ENCODE results near the gene ORAI2. TPM values are rescaled to one million over a fixed set of nuclear protein-coding genes. Genes with fewer than 3 reads are reported as not detected.
A peak's percentile ranks its signal among the peaks of the same experiment; 100 is the strongest.

ORAI2 gene
- total and polyA plus RNA-seq, 7 experiments from 2014 or later: 19.9 to 72.6 (median 28.5) TPM

DNA sequence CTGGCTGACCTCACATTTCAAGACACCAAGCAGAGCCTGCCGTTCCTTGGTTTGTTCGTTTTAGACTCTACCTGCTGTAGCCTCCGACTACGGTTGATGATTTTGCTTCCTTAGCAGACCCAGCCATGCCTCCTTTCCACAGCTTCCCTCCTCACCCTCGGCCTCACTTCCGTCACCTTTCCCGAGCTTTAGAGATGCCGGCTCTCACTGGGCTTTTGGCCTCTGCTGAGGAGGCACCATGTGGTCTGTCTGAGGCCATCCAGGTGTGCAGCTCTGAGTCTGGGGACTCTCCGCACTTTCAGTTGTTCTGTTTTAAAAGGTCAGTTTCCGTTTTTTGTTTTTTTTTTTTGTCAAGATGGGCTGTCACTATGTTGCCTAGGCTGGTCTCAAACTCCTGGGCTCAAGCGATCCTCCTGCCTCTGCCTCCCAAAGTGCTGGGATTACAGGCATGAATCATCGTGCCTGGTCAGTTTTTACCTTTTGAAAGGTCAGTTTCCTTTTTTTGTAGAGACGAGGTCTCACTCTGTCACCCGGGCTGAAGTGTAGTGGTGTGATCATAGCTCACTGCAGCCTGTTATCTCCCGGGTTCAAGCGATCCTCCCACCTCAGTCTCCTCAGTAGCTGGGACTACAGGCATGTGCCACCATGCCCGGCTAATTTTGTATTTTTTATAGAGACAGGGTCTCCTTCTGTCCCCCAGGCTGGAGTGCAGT, 11.7 kb downstream of the ORAI2 start:
- Histone ChIP-seq H3K4me1 (ENCODE audit: control insufficient read depth in 2 of 2, insufficient read depth in 2 of 2, low read length in 2 of 2) (no peaks in the 10 kb centered on the region), H3K9me3 (ENCODE audit: control insufficient read depth in 2 of 3, low read length in 3 of 3) (no peaks in the 10 kb centered on the region), H3K27ac (ENCODE audit: low read depth, low read length) (no peak overlapping the region), H3K36me3 (ENCODE audit: control insufficient read depth in 2 of 3, insufficient read depth in 3 of 3, low read length in 3 of 3) (peaks cover 0 to 39% (median 0%) of the 10 kb centered on the region in 3 experiments), H3K27me3 (ENCODE audit: control insufficient read depth in 2 of 2, insufficient read depth in 2 of 2, low read length in 2 of 2) (no peaks in the 10 kb centered on the region), H3K4me3 (ENCODE audit: low read length) (no peak overlapping the region)
- Mint-ChIP-seq H3K27me3 (no peaks in the 10 kb centered on the region), H3K36me3 (peaks cover 0 to 17% (median 0%) of the 10 kb centered on the region in 5 donors), H3K4me1 (peaks cover 0 to 6% (median 2%) of the 10 kb centered on the region in 7 donors), H3K9me3 (no peaks in the 10 kb centered on the region), H3K4me3 (no peak overlapping the region), H3K27ac (peak overlapping the region in 3 of 9 donors; percentile 50 to 73 (median 72))
- POLR2A ChIA-PET: interaction anchor here (0.7 to 1.7 kb wide), 4 partner anchors 9 to 32 kb away, joined by 3 to 7 read pairs (median 4); no protein-coding TSS in a partner anchor
- DNase-seq (no peak), ATAC-seq (no peak)
- CTCF ChIA-PET: interaction anchor here (0.9 kb wide), 1 partner anchor 13 kb away, joined by 3 read pairs; no protein-coding TSS in a partner anchor
- intact Hi-C loops (cut with micrococcal nuclease): no loop called here

- Histone ChIP-seq H3K27ac (ENCODE audit: low read depth, low read length) (no peak overlapping the region), H3K4me3 (ENCODE audit: low read length) (no peak overlapping the region), H3K36me3 (ENCODE audit: control insufficient read depth in 2 of 3, insufficient read depth in 3 of 3, low read length in 3 of 3) (peaks cover 0 to 33% (median 0%) of the 10 kb centered on the region in 3 experiments), H3K4me1 (ENCODE audit: control insufficient read depth in 2 of 2, insufficient read depth in 2 of 2, low read length in 2 of 2) (no peaks in the 10 kb centered on the region), H3K9me3 (ENCODE audit: control insufficient read depth in 2 of 3, low read length in 3 of 3) (no peaks in the 10 kb centered on the region), H3K27me3 (ENCODE audit: control insufficient read depth in 2 of 2, insufficient read depth in 2 of 2, low read length in 2 of 2) (no peaks in the 10 kb centered on the region)
- CTCF ChIA-PET: interaction anchor here (0.9 kb wide), 1 partner anchor 13 kb away, joined by 3 read pairs; no protein-coding TSS in a partner anchor
- POLR2A ChIA-PET: interaction anchor here (1.2 kb wide), 1 partner anchor 10 kb away, joined by 3 read pairs; no protein-coding TSS in a partner anchor
- Mint-ChIP-seq H3K9me3 (no peaks in the 10 kb centered on the region), H3K36me3 (peaks cover 0 to 17% (median 0%) of the 10 kb centered on the region in 5 donors), H3K27me3 (no peaks in the 10 kb centered on the region), H3K4me1 (peaks cover 0 to 10% (median 5%) of the 10 kb centered on the region in 7 donors), H3K4me3 (no peak overlapping the region), H3K27ac (peak overlapping the region in 4 of 9 donors; percentile 2 to 64 (median 44))
- intact Hi-C loops (cut with micrococcal nuclease): no loop called here
- no peak for DNase-seq
- ATAC-seq: no peak
Measured at GRCh38 chr7:102445674-102446071, 12.3 kb downstream of the ORAI2 start.

DNA sequence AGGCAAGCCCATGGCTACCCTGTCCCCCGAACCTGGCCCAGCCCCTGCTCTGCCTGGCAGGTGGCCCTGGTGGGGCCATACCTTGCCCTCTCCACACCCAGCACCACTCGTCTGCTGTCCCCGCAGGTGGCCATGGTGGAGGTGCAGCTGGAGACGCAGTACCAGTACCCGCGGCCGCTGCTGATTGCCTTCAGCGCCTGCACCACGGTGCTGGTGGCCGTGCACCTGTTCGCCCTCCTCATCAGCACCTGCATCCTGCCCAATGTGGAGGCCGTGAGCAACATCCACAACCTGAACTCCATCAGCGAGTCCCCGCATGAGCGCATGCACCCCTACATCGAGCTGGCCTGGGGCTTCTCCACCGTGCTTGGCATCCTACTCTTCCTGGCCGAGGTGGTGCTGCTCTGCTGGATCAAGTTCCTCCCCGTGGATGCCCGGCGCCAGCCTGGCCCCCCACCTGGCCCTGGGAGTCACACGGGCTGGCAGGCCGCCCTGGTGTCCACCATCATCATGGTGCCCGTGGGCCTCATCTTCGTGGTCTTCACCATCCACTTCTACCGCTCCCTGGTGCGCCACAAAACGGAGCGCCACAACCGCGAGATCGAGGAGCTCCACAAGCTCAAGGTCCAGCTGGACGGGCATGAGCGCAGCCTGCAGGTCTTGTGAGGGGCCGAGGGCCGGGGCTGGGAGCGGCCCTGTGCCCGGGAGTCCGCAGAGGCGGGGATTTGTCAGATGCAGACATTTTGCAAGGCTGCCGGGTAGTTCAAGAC, 13.2 kb downstream of the ORAI2 start:
- Histone ChIP-seq H3K27me3 (ENCODE audit: control insufficient read depth in 2 of 2, insufficient read depth in 2 of 2, low read length in 2 of 2) (no peaks in the 10 kb centered on the region), H3K27ac (ENCODE audit: low read depth, low read length) (no peak overlapping the region), H3K9me3 (ENCODE audit: control insufficient read depth in 2 of 3, low read length in 3 of 3) (no peaks in the 10 kb centered on the region), H3K4me1 (ENCODE audit: control insufficient read depth in 2 of 2, insufficient read depth in 2 of 2, low read length in 2 of 2) (no peaks in the 10 kb centered on the region), H3K4me3 (ENCODE audit: low read length) (no peak overlapping the region), H3K36me3 (ENCODE audit: control insufficient read depth in 2 of 3, insufficient read depth in 3 of 3, low read length in 3 of 3) (peaks cover 0 to 30% (median 0%) of the 10 kb centered on the region in 3 experiments)
- Mint-ChIP-seq H3K36me3 (peaks cover 0 to 16% (median 0%) of the 10 kb centered on the region in 5 donors), H3K27ac (peak overlapping the region in 2 of 9 donors; percentile 50 to 64), H3K4me1 (peaks cover 0 to 10% (median 5%) of the 10 kb centered on the region in 7 donors), H3K27me3 (no peaks in the 10 kb centered on the region), H3K4me3 (no peak overlapping the region), H3K9me3 (no peaks in the 10 kb centered on the region)
- intact Hi-C loops (cut with micrococcal nuclease): no loop called here
- POLR2A ChIA-PET: interaction anchor here (0.8 kb wide), 1 partner anchor 42 kb away, joined by 4 read pairs; no protein-coding TSS in a partner anchor
- no peak for DNase-seq
- CTCF ChIA-PET: interaction anchor here (1.1 to 1.3 kb wide), 2 partner anchors 34 to 42 kb away, joined by 3 to 4 read pairs; no protein-coding TSS in a partner anchor
- no peak for ATAC-seq

- no peak overlapping the region for H3K4me3 ChIP-seq (ENCODE audit: low read length)
- H3K27ac Mint-ChIP-seq: no peak overlapping the region
- DNase-seq (no peak), ATAC-seq (no peak)
- no peaks in the 10 kb centered on the region for H3K27me3 ChIP-seq (ENCODE audit: control insufficient read depth in 2 of 2, insufficient read depth in 2 of 2, low read length in 2 of 2)
- H3K36me3 Mint-ChIP-seq: peaks cover 0 to 11% (median 0%) of the 10 kb centered on the region in 5 donors
- ChIA-PET POLR2A (no interaction called here), CTCF (interaction anchor here (1.1 to 1.7 kb wide), 3 partner anchors 35 to 43 kb away, joined by 3 to 5 read pairs (median 4); no protein-coding TSS in a partner anchor)
- peaks cover 0 to 25% (median 0%) of the 10 kb centered on the region in 3 experiments for H3K36me3 ChIP-seq (ENCODE audit: control insufficient read depth in 2 of 3, insufficient read depth in 3 of 3, low read length in 3 of 3)
- H3K4me1 ChIP-seq (ENCODE audit: control insufficient read depth in 2 of 2, insufficient read depth in 2 of 2, low read length in 2 of 2): no peaks in the 10 kb centered on the region
- H3K4me3 Mint-ChIP-seq: no peak overlapping the region
- H3K9me3 Mint-ChIP-seq: no peaks in the 10 kb centered on the region
- peaks cover 0 to 10% (median 2%) of the 10 kb centered on the region in 7 donors for H3K4me1 Mint-ChIP-seq
- no peaks in the 10 kb centered on the region for H3K9me3 ChIP-seq (ENCODE audit: control insufficient read depth in 2 of 3, low read length in 3 of 3)
- H3K27me3 Mint-ChIP-seq: no peaks in the 10 kb centered on the region
- intact Hi-C loops (cut with micrococcal nuclease): no loop called here
- H3K27ac ChIP-seq (ENCODE audit: low read depth, low read length): no peak overlapping the region
Measured at GRCh38 chr7:102447311-102447710, 13.9 kb downstream of the ORAI2 start.

DNA sequence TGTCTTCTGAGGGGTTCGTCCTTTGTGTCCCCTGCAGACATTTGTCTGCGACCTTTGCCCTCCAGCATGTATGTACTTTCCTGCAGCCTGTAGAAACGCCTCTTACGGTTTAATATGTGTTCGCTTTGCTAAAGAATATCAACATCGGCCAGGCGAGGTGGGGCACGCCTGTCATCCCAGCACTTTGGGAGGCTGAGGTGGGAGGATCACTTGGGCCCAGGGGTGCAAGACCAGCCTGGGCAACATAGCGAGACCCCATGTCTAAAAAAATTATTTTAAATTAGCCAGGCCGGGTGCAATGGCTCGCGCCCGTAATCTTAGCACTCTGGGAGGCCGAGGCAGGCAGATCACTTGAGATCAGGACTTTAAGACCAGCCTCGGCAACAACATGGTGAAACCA, 15.8 kb downstream of the ORAI2 start:
- ChIA-PET POLR2A (interaction anchor here (0.7 to 1.7 kb wide), 4 partner anchors 9 to 40 kb away, joined by 3 to 10 read pairs (median 4); no protein-coding TSS in a partner anchor), CTCF (interaction anchor here (0.6 to 5.3 kb wide), 9 partner anchors 34 to 1952 kb away, joined by 3 to 32 read pairs (median 5); no protein-coding TSS in a partner anchor)
- intact Hi-C loops (cut with micrococcal nuclease): no loop called here
- no peak for ATAC-seq
- DNase-seq: no peak
- Histone ChIP-seq H3K36me3 (ENCODE audit: control insufficient read depth in 2 of 3, insufficient read depth in 3 of 3, low read length in 3 of 3) (peaks cover 0 to 25% (median 0%) of the 10 kb centered on the region in 3 experiments), H3K4me3 (ENCODE audit: low read length) (no peak overlapping the region), H3K27ac (ENCODE audit: low read depth, low read length) (no peak overlapping the region), H3K9me3 (ENCODE audit: control insufficient read depth in 2 of 3, low read length in 3 of 3) (no peaks in the 10 kb centered on the region), H3K4me1 (ENCODE audit: control insufficient read depth in 2 of 2, insufficient read depth in 2 of 2, low read length in 2 of 2) (no peaks in the 10 kb centered on the region), H3K27me3 (ENCODE audit: control insufficient read depth in 2 of 2, insufficient read depth in 2 of 2, low read length in 2 of 2) (no peaks in the 10 kb centered on the region)
- Mint-ChIP-seq H3K4me3 (no peak overlapping the region), H3K27me3 (no peaks in the 10 kb centered on the region), H3K9me3 (no peaks in the 10 kb centered on the region), H3K36me3 (peaks cover 0 to 11% (median 0%) of the 10 kb centered on the region in 5 donors), H3K4me1 (peaks cover 0 to 5% (median 2%) of the 10 kb centered on the region in 7 donors), H3K27ac (peak overlapping the region in 1 of 9 donors; percentile 22)

- H3K27ac Mint-ChIP-seq: peak overlapping the region in 5 of 9 donors; percentile 36 to 75 (median 62)
- Histone ChIP-seq H3K36me3 (ENCODE audit: control insufficient read depth in 2 of 3, insufficient read depth in 3 of 3, low read length in 3 of 3) (peaks cover 0 to 26% (median 0%) of the 10 kb centered on the region in 3 experiments), H3K27me3 (ENCODE audit: control insufficient read depth in 2 of 2, insufficient read depth in 2 of 2, low read length in 2 of 2) (no peaks in the 10 kb centered on the region), H3K27ac (ENCODE audit: low read depth, low read length) (no peak overlapping the region), H3K9me3 (ENCODE audit: control insufficient read depth in 2 of 3, low read length in 3 of 3) (no peaks in the 10 kb centered on the region), H3K4me1 (ENCODE audit: control insufficient read depth in 2 of 2, insufficient read depth in 2 of 2, low read length in 2 of 2) (no peaks in the 10 kb centered on the region), H3K4me3 (ENCODE audit: low read length) (no peak overlapping the region)
- ATAC-seq (peak; percentile 91), DNase-seq (peak in 7 of 9 donors; percentile 50 to 65 (median 57))
- CTCF ChIA-PET: interaction anchor here (0.6 to 5.3 kb wide), 15 partner anchors 13 to 1814 kb away, joined by 3 to 32 read pairs (median 4); partner anchors contain the start of gene PRKRIP1
- peaks cover 0 to 6% (median 0%) of the 10 kb centered on the region in 5 donors for H3K36me3 Mint-ChIP-seq
- no peaks in the 10 kb centered on the region for H3K27me3 Mint-ChIP-seq
- H3K9me3 Mint-ChIP-seq: no peaks in the 10 kb centered on the region
- intact Hi-C loops (cut with micrococcal nuclease): loop anchor here (1.0 kb wide), 3 partner anchors 38 to 171 kb away; no protein-coding TSS in a partner anchor
- peaks cover 0 to 5% (median 2%) of the 10 kb centered on the region in 7 donors for H3K4me1 Mint-ChIP-seq
- POLR2A ChIA-PET: interaction anchor here (0.5 to 2.0 kb wide), 9 partner anchors 11 to 47 kb away, joined by 3 to 10 read pairs (median 3); no protein-coding TSS in a partner anchor
- no peak overlapping the region for H3K4me3 Mint-ChIP-seq
Measured at GRCh38 chr7:102450242-102450641, 16.9 kb downstream of the ORAI2 start.
